SK-N-SH (cell line): ENCODE results near the gene SNHG17. TPM values are rescaled to one million over a fixed set of nuclear protein-coding genes. Genes with fewer than 3 reads are reported as not detected.

Source experiments
- ELF1 ChIP-seq: IDR thresholded peaks from 2 replicates; pipeline ENCODE4 v1.4.0; 2012
- EZH2phosphoT487 ChIP-seq: fragments of 200-600 bp; sonication (generic); IDR thresholded peaks from 2 replicates; pipeline ENCODE4 v1.6.1; 2017; ENCODE audit warnings: low read depth, mixed run types, mild to moderate bottlenecking, antibody characterized with exemption, moderate library complexity, borderline replicate concordance
- FOSL2 ChIP-seq: IDR thresholded peaks from 2 replicates; pipeline ENCODE4 v1.4.0; 2012; ENCODE audit warnings: low read depth, mild to moderate bottlenecking, moderate library complexity, borderline replicate concordance
- GATA2 ChIP-seq: sonication (generic); formaldehyde crosslinking; IDR thresholded peaks from 2 replicates; pipeline ENCODE4 v1.5.0; 2020; ENCODE audit warnings: mild to moderate bottlenecking, missing genetic modification reagents
- IRF3 ChIP-seq: fragments of 150-350 bp; IDR thresholded peaks from 2 replicates; pipeline ENCODE4 v1.6.1; 2016; ENCODE audit warnings: mild to moderate bottlenecking, low read depth, low read length
- JUND ChIP-seq: IDR thresholded peaks from 2 replicates; pipeline ENCODE4 v1.4.0; 2012
- MAX ChIP-seq: IDR thresholded peaks from 2 replicates; pipeline ENCODE4 v1.4.0; 2012; ENCODE audit warnings: low read depth
- MXI1 ChIP-seq: IDR thresholded peaks from 2 replicates; pipeline ENCODE4 v1.6.1; 2012; ENCODE audit warnings: mild to moderate bottlenecking, low read depth, low read length, improper control_type of control experiment
- NRF1 ChIP-seq: IDR thresholded peaks from 2 replicates; pipeline ENCODE4 v1.6.1; 2012; ENCODE audit warnings: low read depth, mild to moderate bottlenecking, low read length
- PBX3 ChIP-seq: IDR thresholded peaks from 2 replicates; pipeline ENCODE4; 2012
- POLR2AphosphoS5 ChIP-seq: IDR thresholded peaks from 2 replicates; pipeline ENCODE4 v1.6.1; 2012; ENCODE audit warnings: low read depth, low read length
- RAD21 ChIP-seq: IDR thresholded peaks from 2 replicates; pipeline ENCODE4 v1.6.1; 2012; ENCODE audit warnings: mild to moderate bottlenecking, low read length
- RCOR1 ChIP-seq: fragments of 150-350 bp; IDR thresholded peaks from 2 replicates; pipeline ENCODE4 v1.6.1; 2017; ENCODE audit warnings: antibody characterized with exemption, low read length
- RFX5 ChIP-seq: IDR thresholded peaks from 2 replicates; pipeline ENCODE4 v1.6.1; 2012; ENCODE audit warnings: mild to moderate bottlenecking, improper control_type of control experiment, low read length
- RXRA ChIP-seq: IDR thresholded peaks from 2 replicates; pipeline ENCODE4 v1.4.0; 2012; ENCODE audit warnings: low read depth, mild to moderate bottlenecking, borderline replicate concordance
- SIN3A ChIP-seq: IDR thresholded peaks from 2 replicates; pipeline ENCODE4 v1.6.1; 2012; ENCODE audit warnings: low read depth, mild to moderate bottlenecking, low read length, moderate library complexity, borderline replicate concordance
- SMC3 ChIP-seq: IDR thresholded peaks from 2 replicates; pipeline ENCODE4 v1.6.1; 2012; ENCODE audit warnings: low read depth, low read length, improper control_type of control experiment
- TAF1 ChIP-seq: IDR thresholded peaks from 2 replicates; pipeline ENCODE4 v1.6.1; 2012; ENCODE audit warnings: low read depth, mild to moderate bottlenecking, low read length, moderate library complexity, borderline replicate concordance
- TCF12 ChIP-seq: IDR thresholded peaks from 2 replicates; pipeline ENCODE4 v1.4.0; 2012
- USF1 ChIP-seq: IDR thresholded peaks from 2 replicates; pipeline ENCODE4 v1.4.0; 2012; ENCODE audit warnings: low read depth, borderline replicate concordance
- USF2 ChIP-seq: fragments of 150-350 bp; IDR thresholded peaks from 2 replicates; pipeline ENCODE4 v1.6.1; 2017; ENCODE audit warnings: antibody characterized with exemption, low read length, low read depth, borderline replicate concordance
- ZBTB33 ChIP-seq: IDR thresholded peaks from 2 replicates; pipeline ENCODE4 v1.4.0; 2012; ENCODE audit warnings: low read depth, borderline replicate concordance
- polyA plus RNA-seq, 3 experiments: library from polyadenylated mRNA; depleted of rRNA; stranded (reverse); fragments of >200 nt; gene quantifications; 2 replicates each; pipeline ENCODE4 v1.2.3, GENCODE V29; 2012

Gene SNHG17
- polyA plus RNA-seq, 1 of the 3 experiments (the other 2 are of a cell fraction): 40.3 TPM

GRCh38 chr20:38446441-38447209 is 11.5 kb upstream of the SNHG17 start (continued):
- TF ChIP-seq EZH2phosphoT487 (no peak), IRF3 (no peak), SMC3 (peak; percentile 53), RAD21 (peak; percentile 53), USF2 (no peak), NRF1 (no peak), PBX3 (peak; percentile 39), TAF1 (peak; percentile 99), USF1 (no peak), JUND (no peak; the same call in 1 of the 2 replicates), GATA2 (CRISPR knock-in tag) (no peak; the same call in 1 of the 2 replicates), RXRA (no peak), MAX (peak; percentile 98), FOSL2 (no peak), ZBTB33 (peak; percentile 66; the same call in 1 of the 2 replicates), ELF1 (peak; percentile 85), POLR2AphosphoS5 (peak; percentile 96), TCF12 (peak; percentile 20; the same call in 1 of the 2 replicates), MXI1 (peak; percentile 86), SIN3A (peak; percentile 97; the same call in 1 of the 2 replicates), RFX5 (no peak), RCOR1 (peak; percentile 43; the same call in 1 of the 2 replicates)
- TF ChIP-seq, all 33 proteins: peak for 20
